PFSK-1 (cell line): Measurements from ENCODE around the gene CLK1.

Source experiments
- FOXP2 ChIP-seq: optimal IDR thresholded peaks from 2 replicates; pipeline ENCODE3; 2011; ENCODE audit warnings: borderline replicate concordance, control low read depth, inconsistent platforms; ENCODE audit not compliant: insufficient read depth; ENCODE audit errors: extremely low read length, extremely low read depth
- POLR2AphosphoS5 ChIP-seq: IDR thresholded peaks from 2 replicates; pipeline ENCODE4 v1.6.1; 2012; ENCODE audit warnings: low read depth, mild to moderate bottlenecking, control low read depth, low read length, moderate library complexity
- SIN3A ChIP-seq: IDR thresholded peaks from 2 replicates; pipeline ENCODE4 v1.6.1; 2012; ENCODE audit warnings: mild to moderate bottlenecking, low read length, moderate library complexity, borderline replicate concordance; ENCODE audit not compliant: insufficient read depth
- TAF1 ChIP-seq: IDR thresholded peaks from 2 replicates; pipeline ENCODE4 v1.6.1; 2012; ENCODE audit warnings: low read length, control low read depth, borderline replicate concordance; ENCODE audit not compliant: insufficient read depth
- TF ChIP-seq, protein P1 (sequence below), 2 experiments: IDR thresholded peaks; 2 replicates each; pipeline versions ENCODE4 v1.6.1 to v1.8.0; 2011 to 2012; ENCODE audit warnings: low read depth in 2 of 2, low read length in 2 of 2, control low read depth in 1 of 2, inconsistent platforms in 1 of 2, mild to moderate bottlenecking in 1 of 2, moderate library complexity in 1 of 2; ENCODE audit not compliant: insufficient read depth in 1 of 2

CLK1 gene

DNA sequence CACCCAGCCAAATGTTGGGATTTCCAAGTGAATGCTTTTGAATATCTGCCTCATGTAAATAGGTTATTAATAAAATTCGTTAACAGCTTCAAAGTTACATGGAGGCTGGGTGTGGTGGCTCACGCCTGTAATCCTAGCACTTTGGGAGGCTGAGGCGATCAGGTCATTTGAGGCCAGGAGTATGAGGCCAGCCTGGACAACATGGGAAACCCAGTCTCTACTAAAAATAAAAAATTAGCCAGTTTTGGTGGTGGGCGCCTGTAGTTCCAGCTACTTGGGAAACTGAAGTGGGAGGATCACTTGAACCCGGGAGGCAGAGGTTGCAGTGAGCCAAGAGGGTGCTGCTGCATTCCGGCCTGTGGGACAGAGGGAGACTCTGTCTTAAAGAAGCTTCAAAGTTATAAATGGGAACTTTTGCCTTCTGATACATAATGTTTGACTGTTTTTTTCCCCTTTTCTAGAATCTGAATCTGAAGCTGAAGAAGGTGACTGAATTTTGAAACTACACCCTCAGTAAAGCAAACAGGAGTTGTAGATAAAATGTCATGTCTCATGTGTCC lies 42.7 kb downstream of the CLK1 start:
- TF ChIP-seq POLR2AphosphoS5 (no peak), FOXP2 (no peak), SIN3A (no peak), TAF1 (no peak)
- TF ChIP-seq, protein P1, sequence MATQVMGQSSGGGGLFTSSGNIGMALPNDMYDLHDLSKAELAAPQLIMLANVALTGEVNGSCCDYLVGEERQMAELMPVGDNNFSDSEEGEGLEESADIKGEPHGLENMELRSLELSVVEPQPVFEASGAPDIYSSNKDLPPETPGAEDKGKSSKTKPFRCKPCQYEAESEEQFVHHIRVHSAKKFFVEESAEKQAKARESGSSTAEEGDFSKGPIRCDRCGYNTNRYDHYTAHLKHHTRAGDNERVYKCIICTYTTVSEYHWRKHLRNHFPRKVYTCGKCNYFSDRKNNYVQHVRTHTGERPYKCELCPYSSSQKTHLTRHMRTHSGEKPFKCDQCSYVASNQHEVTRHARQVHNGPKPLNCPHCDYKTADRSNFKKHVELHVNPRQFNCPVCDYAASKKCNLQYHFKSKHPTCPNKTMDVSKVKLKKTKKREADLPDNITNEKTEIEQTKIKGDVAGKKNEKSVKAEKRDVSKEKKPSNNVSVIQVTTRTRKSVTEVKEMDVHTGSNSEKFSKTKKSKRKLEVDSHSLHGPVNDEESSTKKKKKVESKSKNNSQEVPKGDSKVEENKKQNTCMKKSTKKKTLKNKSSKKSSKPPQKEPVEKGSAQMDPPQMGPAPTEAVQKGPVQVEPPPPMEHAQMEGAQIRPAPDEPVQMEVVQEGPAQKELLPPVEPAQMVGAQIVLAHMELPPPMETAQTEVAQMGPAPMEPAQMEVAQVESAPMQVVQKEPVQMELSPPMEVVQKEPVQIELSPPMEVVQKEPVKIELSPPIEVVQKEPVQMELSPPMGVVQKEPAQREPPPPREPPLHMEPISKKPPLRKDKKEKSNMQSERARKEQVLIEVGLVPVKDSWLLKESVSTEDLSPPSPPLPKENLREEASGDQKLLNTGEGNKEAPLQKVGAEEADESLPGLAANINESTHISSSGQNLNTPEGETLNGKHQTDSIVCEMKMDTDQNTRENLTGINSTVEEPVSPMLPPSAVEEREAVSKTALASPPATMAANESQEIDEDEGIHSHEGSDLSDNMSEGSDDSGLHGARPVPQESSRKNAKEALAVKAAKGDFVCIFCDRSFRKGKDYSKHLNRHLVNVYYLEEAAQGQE (IDR thresholded peaks at IDR 0.05; ENCODE audit: insufficient read depth in 1 of 2, low read depth in 2 of 2, low read length in 2 of 2) = no peak

DNA sequence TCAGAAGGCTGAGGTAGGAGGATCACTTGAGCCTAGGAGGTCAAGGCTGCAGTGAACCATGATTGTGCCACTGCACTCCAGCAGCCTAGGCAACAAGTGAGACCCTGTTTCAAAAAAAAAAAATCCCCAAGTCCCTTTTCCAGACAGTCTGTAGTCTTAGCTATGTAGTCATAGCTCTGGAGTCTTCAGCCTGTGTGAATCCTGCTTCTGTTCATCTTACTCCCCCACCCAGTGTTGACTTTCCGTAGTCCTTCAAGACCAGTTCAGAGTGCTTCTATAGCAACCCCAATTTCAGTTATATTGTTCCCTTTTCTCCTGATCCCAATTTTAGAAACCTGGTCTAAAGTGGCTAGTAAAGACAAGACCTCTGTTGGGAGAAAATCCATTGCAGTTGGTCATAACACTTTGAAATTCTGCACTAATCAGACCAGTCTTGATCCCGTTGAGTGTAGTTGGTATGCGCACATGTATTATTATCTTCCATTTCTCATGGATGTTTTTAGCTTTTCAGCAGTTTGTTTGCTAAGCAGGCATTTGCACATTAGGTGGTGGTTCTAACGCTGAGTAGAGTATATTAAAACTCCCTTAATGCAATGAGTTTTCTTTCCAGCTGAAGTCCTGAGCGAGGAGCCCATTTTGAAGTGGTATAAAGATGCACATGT lies 43.8 kb downstream of the CLK1 start:
- TF ChIP-seq FOXP2 (no peak), SIN3A (no peak), POLR2AphosphoS5 (no peak), TAF1 (no peak)
- TF ChIP-seq, protein P1 (IDR thresholded peaks at IDR 0.05; ENCODE audit: insufficient read depth in 1 of 2, low read depth in 2 of 2, low read length in 2 of 2) = no peak

DNA sequence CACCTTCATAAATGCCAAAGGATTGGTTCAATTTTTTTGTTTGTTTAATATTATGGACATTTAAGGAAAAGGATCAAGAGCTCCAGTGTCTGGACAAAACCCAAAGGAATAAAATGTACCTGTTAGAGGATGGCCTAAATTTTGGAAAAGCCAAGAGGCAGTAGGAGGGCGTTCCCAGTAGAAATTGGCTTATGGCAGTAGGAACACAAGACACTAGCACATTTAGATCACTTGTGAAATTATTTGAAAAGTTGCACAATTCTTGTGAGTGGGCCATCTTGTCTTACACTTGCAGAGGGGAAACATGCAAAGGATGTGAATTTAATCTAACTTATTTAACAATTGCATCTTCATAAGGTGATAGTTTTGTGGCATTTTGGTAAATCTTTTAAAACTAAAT lies 49.5 kb downstream of the CLK1 start:
- TF ChIP-seq FOXP2 = no peak
- TF ChIP-seq, protein P1 (IDR thresholded peaks at IDR 0.05; ENCODE audit: insufficient read depth in 1 of 2, low read depth in 2 of 2, low read length in 2 of 2) = no peak
- no peak for TF ChIP-seq SIN3A
- TF ChIP-seq POLR2AphosphoS5 = no peak
- TF ChIP-seq TAF1 = no peak

DNA sequence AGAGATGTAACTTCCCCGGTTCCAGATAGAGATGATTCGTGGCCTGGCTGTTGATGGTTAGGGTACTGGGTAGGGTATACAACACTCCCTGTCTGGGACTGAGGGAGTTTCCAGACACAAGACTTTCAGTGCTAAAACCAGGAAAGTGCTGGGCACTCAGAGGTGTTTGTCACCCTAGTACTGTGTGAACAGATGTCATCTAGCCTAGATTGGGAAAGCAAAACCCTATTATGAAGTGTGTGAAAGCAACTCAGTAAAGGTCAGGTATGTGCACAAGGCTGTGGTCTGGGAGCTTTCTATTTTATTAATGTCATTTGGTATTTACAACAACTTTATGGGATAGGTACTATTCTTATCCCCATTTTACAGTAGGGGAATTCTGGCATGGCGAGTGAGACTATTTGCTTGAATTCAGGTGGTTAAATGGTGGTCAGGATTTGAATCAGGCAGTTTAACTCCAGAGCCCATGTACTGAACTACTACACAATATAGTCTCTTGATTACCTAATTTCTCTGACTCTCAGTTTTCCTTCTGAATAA lies 50.1 kb downstream of the CLK1 start:
- no peak for TF ChIP-seq POLR2AphosphoS5
- no peak for TF ChIP-seq SIN3A
- TF ChIP-seq TAF1 = no peak

DNA sequence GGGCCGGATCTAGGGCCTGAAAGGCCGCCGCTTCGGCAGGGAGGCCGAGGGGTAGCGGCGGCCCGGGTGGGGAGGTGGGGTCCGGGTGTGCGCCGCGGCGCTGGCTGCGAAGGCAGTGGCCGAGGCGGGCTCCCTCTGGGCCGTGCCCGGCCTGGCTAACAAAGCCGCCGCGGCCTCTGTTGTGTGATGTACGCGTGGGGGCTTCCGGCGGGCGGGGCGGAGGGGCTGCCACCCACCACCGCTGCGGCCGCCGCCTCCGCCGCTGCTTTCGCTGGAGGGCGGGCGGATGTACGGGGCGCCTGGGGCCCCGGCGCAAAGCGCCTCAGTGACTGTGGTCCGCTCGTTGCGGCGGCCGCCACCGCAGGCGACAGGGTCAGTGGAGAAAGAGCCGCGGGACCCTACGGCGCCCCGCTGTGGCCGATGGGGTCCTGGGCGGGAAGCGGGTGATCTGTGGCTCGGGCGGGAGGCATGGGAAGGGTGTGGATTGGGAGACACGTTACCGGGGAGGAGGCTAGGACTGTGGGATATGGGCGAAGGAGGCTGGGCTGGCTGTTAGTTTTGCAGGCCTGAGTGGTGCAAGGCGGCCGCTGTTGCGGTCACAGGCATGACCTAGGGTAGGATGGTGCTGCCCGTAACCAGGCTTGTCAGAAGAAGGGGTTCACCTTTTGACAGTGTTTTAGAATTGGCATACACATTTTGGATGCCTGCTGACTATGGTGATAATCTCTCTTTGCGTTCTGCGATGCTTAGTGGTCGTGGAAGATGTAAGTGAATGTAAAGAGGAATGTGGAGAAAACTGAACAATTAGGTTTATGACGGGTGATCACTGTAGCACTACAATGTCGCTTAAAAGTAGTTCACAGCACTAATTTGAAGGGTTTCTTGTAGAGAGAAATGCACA lies 52.1 kb downstream of the CLK1 start:
- TF ChIP-seq TAF1 = 0 out of 2 replicates have a peak, but pooled peaks have one; percentile 55
- no peak for TF ChIP-seq POLR2AphosphoS5
- TF ChIP-seq FOXP2 = peak; percentile 21
